Esophagus muscularis mucosa (tissue), 4 donors: ENCODE results near the gene GAA.

Source experiments
- EP300 ChIP-seq: sonication (generic); formaldehyde crosslinking; IDR thresholded peaks from one replicate; pipeline ENCODE4 v1.6.1; 2017; ENCODE audit warnings: antibody characterized with exemption
- POLR2A ChIP-seq: fragments of 450-650 bp; IDR thresholded peaks from one replicate; pipeline ENCODE4 v1.6.1; 2017; ENCODE audit warnings: antibody characterized with exemption, moderate library complexity, mild to moderate bottlenecking, low read depth
- POLR2AphosphoS5 ChIP-seq, 2 donors: sonication (generic); formaldehyde crosslinking; IDR thresholded peaks; one replicate each; pipeline ENCODE4 v1.6.1; 2017; ENCODE audit warnings: antibody characterized with exemption in 2 of 2
- TF ChIP-seq, protein P1 (sequence below), 3 experiments: fragments of 200-600 bp in 2 of 3; fragments of 450-650 bp in 1 of 3; sonication (generic) in 2 of 3; IDR thresholded peaks; one replicate each; pipeline ENCODE4 v1.5.1; 2017 to 2019; ENCODE audit warnings: antibody characterized with exemption in 3 of 3, mild to moderate bottlenecking in 2 of 3, moderate library complexity in 1 of 3

GRCh38 chr17:80082403-80083135, 18.8 kb upstream of the GAA start:
- TF ChIP-seq EP300 (no peak), POLR2AphosphoS5 (IDR thresholded peaks at IDR 0.05) (peak; percentile 6 to 12), POLR2A (no peak)
- TF ChIP-seq, protein P1, sequence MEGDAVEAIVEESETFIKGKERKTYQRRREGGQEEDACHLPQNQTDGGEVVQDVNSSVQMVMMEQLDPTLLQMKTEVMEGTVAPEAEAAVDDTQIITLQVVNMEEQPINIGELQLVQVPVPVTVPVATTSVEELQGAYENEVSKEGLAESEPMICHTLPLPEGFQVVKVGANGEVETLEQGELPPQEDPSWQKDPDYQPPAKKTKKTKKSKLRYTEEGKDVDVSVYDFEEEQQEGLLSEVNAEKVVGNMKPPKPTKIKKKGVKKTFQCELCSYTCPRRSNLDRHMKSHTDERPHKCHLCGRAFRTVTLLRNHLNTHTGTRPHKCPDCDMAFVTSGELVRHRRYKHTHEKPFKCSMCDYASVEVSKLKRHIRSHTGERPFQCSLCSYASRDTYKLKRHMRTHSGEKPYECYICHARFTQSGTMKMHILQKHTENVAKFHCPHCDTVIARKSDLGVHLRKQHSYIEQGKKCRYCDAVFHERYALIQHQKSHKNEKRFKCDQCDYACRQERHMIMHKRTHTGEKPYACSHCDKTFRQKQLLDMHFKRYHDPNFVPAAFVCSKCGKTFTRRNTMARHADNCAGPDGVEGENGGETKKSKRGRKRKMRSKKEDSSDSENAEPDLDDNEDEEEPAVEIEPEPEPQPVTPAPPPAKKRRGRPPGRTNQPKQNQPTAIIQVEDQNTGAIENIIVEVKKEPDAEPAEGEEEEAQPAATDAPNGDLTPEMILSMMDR (IDR thresholded peaks at IDR 0.05), result peak; percentile 65 to 89 (median 73)
